GM13977 (cell line): Measurements from ENCODE around the gene C17orf114.

ENCODE experiments used
- DNase-seq: peaks from one replicate; pipeline ENCODE4 v3.0.0; 2012; ENCODE audit warnings: low spot score
- in situ Hi-C: fragments of 300-500 bp; cut with MboI; formaldehyde crosslinking; loops from one replicate; pipeline ENCODE4 v1.12.0; 2022; ENCODE audit warnings: low sequenced_read_pairs, low pct_unique_long_range_greater_than_20kb, mixed read lengths, inconsistent platforms; ENCODE audit not compliant: unreplicated experiment
- TF ChIP-seq, protein P1 (sequence below): IDR thresholded peaks from 2 replicates; pipeline ENCODE4 v1.5.1; 2012; ENCODE audit warnings: mild to moderate bottlenecking, control low read depth; ENCODE audit not compliant: insufficient read depth; ENCODE audit errors: extremely low read depth, missing control alignments

C17orf114 gene

DNA sequence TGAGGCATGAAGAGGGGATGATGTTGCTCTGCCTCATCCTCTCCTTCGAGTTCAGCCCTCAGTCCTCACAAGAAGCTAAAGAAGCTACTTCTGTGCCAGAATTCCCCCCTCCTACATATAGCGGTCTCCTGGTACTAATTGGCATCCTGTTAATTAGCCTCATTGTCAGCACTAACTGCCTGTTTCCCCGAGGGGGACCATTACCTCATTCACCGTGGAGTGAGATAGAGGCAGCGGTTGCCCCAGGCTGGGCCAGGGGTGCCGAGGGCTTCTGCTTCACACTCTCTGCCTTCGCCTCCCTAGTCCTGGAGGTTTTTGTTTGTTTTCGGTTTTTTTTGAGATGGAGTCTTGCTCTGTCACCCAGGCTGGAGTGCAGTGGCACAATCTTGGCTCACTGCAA, 25.3 kb upstream of the C17orf114 start:
- TF ChIP-seq, protein P1, sequence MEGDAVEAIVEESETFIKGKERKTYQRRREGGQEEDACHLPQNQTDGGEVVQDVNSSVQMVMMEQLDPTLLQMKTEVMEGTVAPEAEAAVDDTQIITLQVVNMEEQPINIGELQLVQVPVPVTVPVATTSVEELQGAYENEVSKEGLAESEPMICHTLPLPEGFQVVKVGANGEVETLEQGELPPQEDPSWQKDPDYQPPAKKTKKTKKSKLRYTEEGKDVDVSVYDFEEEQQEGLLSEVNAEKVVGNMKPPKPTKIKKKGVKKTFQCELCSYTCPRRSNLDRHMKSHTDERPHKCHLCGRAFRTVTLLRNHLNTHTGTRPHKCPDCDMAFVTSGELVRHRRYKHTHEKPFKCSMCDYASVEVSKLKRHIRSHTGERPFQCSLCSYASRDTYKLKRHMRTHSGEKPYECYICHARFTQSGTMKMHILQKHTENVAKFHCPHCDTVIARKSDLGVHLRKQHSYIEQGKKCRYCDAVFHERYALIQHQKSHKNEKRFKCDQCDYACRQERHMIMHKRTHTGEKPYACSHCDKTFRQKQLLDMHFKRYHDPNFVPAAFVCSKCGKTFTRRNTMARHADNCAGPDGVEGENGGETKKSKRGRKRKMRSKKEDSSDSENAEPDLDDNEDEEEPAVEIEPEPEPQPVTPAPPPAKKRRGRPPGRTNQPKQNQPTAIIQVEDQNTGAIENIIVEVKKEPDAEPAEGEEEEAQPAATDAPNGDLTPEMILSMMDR = no peak
- in situ Hi-C loops = no loop called here
- DNase-seq = no peak

DNA sequence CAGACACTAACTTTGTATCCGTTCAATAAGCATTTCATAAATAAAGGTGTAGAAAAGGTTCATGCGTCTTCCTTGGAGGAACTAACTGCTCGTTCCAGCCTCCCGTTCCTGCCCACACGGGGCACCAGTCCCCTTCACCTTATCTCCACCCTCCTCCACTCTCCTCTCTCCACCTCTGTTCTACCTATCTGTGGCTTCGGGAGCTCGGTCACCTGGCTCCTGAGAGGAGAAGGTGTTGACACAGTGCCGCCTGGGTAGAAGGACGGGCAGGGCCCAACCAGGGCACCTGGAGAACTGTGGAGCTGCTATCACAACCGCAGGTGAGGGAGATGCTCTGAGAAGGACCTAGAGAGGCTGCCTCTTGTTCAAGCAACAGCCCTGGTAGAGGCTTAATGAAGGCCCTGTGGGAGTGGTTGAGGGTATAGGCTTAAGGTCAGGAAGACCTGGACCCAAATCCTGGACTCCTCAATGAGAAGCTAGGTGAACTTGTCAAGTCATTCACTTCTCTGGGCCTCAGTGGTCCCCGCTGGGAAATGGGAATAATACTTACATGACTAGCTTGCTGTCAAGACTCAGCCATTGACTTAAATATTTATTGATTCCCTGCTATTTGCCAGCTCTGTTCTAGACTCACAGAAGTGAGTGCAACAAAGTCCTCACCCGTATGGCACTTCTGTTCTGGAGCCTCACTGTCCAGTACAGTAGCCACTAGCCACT, 21.4 kb upstream of the C17orf114 start:
- in situ Hi-C loops = no loop called here

DNA sequence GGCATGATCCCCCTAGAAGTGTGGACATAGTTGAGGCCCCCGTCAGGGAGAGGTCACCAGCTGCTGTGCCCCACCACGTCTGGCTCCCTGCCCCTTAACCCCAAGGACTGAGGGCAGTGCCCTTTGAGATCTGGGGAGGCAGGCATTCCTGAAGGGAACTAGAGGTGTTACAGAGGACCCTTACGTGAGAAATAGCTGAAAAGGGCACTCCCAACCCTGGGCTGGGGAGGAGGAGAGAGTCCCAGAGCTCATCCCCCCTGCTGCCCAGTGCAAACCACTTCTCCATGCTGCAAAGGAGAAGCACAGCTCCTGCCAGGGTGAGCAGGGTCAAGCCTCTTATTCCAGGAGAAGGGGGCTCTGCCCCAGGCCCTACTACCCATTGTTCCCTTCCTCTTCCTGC, 20.7 kb upstream of the C17orf114 start:
- in situ Hi-C loops = no loop called here
- TF ChIP-seq, protein P1 = no peak
- no peak for DNase-seq

More for the DNA sequence above, 21.4 kb upstream of the C17orf114 start:
- DNase-seq = no peak
- TF ChIP-seq, protein P1 = no peak

DNA sequence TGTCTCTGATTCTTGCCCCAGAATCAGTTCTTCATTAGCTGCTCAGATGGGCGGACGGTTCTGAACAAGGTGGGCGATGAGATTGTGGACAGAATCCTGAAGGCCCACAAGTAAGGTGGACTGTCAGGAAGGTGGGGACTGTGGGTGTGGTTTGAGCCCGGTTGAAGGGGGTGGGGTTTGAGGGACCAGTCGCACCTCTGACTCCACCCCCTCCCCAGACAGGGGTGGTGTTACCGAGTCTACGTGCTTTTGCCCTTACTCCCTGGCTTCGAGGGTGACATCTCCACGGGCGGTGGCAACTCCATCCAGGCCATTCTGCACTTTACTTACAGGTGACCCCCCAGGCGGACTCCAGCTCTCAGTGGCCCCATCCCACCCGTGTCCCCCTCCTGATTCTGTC, 16.1 kb upstream of the C17orf114 start:
- DNase-seq = no peak
- in situ Hi-C loops = no loop called here

DNA sequence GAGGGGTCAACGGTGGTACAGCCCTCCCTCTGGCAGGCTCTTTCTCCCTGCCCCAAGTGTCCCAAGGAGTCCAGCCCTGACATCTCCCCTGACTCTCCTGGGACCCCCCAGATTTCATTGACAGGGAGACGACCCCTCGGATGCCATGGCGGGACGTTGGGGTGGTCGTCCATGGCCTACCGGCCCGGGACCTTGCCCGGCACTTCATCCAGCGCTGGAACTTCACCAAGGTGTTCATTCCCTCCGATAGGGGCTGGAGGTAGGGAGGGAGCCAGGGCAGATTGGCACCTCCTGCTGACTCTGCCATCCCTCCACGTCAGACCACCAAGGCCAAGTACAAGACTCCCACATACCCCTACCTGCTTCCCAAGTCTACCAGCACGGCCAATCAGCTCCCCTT, 14.7 kb upstream of the C17orf114 start:
- no peak for DNase-seq
- TF ChIP-seq, protein P1 = no peak
- in situ Hi-C loops = no loop called here

More for the DNA sequence above, 16.1 kb upstream of the C17orf114 start:
- TF ChIP-seq, protein P1 = no peak

DNA sequence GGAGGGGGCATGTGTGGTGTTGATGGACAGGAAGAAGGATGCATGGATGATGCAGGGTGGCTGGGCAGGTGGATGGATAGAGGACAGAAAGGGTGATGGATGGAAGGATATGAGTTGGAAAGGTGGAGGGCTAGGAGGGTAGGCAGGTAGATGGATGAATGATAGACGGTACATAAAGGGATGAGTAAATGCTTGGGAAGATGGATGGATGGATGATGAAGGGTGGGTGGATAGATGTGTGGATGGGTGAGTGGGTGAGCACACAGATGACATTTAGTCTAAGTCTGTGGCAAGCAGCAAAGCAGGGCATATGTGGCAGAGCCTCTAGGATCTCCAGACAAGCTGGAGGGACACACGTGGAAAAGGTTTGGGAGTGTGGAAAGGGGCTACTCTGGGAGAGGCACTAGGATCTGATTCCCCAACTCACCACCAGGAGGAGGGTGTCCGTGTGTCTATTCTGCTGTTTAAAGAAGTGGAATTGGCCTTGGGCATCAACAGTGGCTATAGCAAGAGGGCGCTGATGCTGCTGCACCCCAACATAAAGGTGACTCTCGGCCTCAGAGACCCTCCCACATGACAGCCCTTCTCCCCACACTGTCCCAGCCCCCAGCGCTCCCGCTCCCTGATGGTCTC, 13.0 kb upstream of the C17orf114 start:
- no peak for DNase-seq
- TF ChIP-seq, protein P1 = no peak
- in situ Hi-C loops = no loop called here
